ENCODE data around the gene SECISBP2.
A peak's percentile ranks its signal among the peaks of the same experiment; 100 is the strongest.

Gene SECISBP2

GRCh38 chr9:89318123-89319014, at the start of gene SECISBP2 (continued):
- TF ChIP-seq PRDM1 (tag by site-specific recombination; IDR thresholded peaks at IDR 0.05) = no peak
- no peak; the same call in 1 of the 2 replicates for TF ChIP-seq ZNF629 (tag by site-specific recombination; IDR thresholded peaks at IDR 0.05)
- peak; percentile 85 for TF ChIP-seq ZNF423 (tag by site-specific recombination; IDR thresholded peaks at IDR 0.05)
- peak; percentile 58 for TF ChIP-seq ZXDB (tag by site-specific recombination; IDR thresholded peaks at IDR 0.05)
- TF ChIP-seq ZNF10 (tag by site-specific recombination; IDR thresholded peaks at IDR 0.05) = no peak
- TF ChIP-seq KLF10 (tag by site-specific recombination; IDR thresholded peaks at IDR 0.05) = peak; percentile 93
- TF ChIP-seq, protein P1, sequence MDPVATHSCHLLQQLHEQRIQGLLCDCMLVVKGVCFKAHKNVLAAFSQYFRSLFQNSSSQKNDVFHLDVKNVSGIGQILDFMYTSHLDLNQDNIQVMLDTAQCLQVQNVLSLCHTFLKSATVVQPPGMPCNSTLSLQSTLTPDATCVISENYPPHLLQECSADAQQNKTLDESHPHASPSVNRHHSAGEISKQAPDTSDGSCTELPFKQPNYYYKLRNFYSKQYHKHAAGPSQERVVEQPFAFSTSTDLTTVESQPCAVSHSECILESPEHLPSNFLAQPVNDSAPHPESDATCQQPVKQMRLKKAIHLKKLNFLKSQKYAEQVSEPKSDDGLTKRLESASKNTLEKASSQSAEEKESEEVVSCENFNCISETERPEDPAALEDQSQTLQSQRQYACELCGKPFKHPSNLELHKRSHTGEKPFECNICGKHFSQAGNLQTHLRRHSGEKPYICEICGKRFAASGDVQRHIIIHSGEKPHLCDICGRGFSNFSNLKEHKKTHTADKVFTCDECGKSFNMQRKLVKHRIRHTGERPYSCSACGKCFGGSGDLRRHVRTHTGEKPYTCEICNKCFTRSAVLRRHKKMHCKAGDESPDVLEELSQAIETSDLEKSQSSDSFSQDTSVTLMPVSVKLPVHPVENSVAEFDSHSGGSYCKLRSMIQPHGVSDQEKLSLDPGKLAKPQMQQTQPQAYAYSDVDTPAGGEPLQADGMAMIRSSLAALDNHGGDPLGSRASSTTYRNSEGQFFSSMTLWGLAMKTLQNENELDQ (tag by site-specific recombination; IDR thresholded peaks at IDR 0.05; ENCODE audit: low read depth) = no peak
- no peak for TF ChIP-seq ZBTB6 (tag by site-specific recombination; IDR thresholded peaks at IDR 0.05)
- 0 out of 2 replicates have a peak, but pooled peaks have one; percentile 30 for TF ChIP-seq SP7 (tag by site-specific recombination; IDR thresholded peaks at IDR 0.05)
- TF ChIP-seq GLIS1 (tag by site-specific recombination; IDR thresholded peaks at IDR 0.05) = peak; percentile 64
- TF ChIP-seq ZNF292 (tag by site-specific recombination; IDR thresholded peaks at IDR 0.05; ENCODE audit: borderline replicate concordance, low read depth) = no peak
- TF ChIP-seq TRIM28 (IDR thresholded peaks at IDR 0.05; ENCODE audit: borderline replicate concordance, low read length) = no peak; the same call in 1 of the 2 replicates
- TF ChIP-seq ZFP69B (tag by site-specific recombination; IDR thresholded peaks at IDR 0.05) = peak; percentile 25; the same call in 1 of the 2 replicates
- TF ChIP-seq ZEB2 (tag by site-specific recombination; IDR thresholded peaks at IDR 0.05) = peak; percentile 93
- TF ChIP-seq, protein P2, sequence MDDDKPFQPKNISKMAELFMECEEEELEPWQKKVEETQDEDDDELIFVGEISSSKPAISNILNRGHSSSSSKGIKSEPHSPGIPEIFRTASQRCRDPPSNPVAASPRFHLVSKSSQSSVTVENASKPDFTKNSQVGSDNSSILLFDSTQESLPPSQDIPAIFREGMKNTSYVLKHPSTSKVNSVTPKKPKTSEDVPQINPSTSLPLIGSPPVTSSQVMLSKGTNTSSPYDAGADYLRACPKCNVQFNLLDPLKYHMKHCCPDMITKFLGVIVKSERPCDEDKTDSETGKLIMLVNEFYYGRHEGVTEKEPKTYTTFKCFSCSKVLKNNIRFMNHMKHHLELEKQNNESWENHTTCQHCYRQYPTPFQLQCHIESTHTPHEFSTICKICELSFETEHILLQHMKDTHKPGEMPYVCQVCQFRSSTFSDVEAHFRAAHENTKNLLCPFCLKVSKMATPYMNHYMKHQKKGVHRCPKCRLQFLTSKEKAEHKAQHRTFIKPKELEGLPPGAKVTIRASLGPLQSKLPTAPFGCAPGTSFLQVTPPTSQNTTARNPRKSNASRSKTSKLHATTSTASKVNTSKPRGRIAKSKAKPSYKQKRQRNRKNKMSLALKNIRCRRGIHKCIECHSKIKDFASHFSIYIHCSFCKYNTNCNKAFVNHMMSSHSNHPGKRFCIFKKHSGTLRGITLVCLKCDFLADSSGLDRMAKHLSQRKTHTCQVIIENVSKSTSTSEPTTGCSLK (tag by site-specific recombination; IDR thresholded peaks at IDR 0.05) = no peak
- TF ChIP-seq, protein P3, sequence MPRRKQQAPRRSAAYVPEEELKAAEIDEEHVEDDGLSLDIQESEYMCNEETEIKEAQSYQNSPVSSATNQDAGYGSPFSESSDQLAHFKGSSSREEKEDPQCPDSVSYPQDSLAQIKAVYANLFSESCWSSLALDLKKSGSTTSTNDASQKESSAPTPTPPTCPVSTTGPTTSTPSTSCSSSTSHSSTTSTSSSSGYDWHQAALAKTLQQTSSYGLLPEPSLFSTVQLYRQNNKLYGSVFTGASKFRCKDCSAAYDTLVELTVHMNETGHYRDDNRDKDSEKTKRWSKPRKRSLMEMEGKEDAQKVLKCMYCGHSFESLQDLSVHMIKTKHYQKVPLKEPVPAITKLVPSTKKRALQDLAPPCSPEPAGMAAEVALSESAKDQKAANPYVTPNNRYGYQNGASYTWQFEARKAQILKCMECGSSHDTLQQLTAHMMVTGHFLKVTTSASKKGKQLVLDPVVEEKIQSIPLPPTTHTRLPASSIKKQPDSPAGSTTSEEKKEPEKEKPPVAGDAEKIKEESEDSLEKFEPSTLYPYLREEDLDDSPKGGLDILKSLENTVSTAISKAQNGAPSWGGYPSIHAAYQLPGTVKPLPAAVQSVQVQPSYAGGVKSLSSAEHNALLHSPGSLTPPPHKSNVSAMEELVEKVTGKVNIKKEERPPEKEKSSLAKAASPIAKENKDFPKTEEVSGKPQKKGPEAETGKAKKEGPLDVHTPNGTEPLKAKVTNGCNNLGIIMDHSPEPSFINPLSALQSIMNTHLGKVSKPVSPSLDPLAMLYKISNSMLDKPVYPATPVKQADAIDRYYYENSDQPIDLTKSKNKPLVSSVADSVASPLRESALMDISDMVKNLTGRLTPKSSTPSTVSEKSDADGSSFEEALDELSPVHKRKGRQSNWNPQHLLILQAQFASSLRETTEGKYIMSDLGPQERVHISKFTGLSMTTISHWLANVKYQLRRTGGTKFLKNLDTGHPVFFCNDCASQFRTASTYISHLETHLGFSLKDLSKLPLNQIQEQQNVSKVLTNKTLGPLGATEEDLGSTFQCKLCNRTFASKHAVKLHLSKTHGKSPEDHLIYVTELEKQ (tag by site-specific recombination; IDR thresholded peaks at IDR 0.05; ENCODE audit: borderline replicate concordance) = no peak
- TF ChIP-seq ZNF23 (tag by site-specific recombination; IDR thresholded peaks at IDR 0.05; ENCODE audit: borderline replicate concordance) = no peak
- TF ChIP-seq GLIS2 (tag by site-specific recombination; IDR thresholded peaks at IDR 0.05) = peak; percentile 87
- peak; percentile 75 for TF ChIP-seq EGR2 (tag by site-specific recombination; IDR thresholded peaks at IDR 0.05; ENCODE audit: low read depth)
- TF ChIP-seq WT1 (tag by site-specific recombination; IDR thresholded peaks at IDR 0.05) = peak; percentile 30; the same call in 1 of the 2 replicates
- TF ChIP-seq ZNF561 (tag by site-specific recombination; IDR thresholded peaks at IDR 0.05; ENCODE audit: borderline replicate concordance) = 0 out of 2 replicates have a peak, but pooled peaks have one; percentile 32
- TF ChIP-seq PATZ1 (tag by site-specific recombination; IDR thresholded peaks at IDR 0.05) = peak; percentile 84
- TF ChIP-seq ZNF654 (tag by site-specific recombination; IDR thresholded peaks at IDR 0.05; ENCODE audit: low read depth) = peak; percentile 49; the same call in 1 of the 2 replicates
- TF ChIP-seq ZFHX2 (tag by site-specific recombination; conservative IDR thresholded peaks at IDR 0.05) = peak; percentile 90
- peak; percentile 86 for TF ChIP-seq ZBTB8A (tag by site-specific recombination; IDR thresholded peaks at IDR 0.05)
- peak; percentile 88 for TF ChIP-seq IKZF3 (tag by site-specific recombination; IDR thresholded peaks at IDR 0.05)
- TF ChIP-seq KLF9 (tag by site-specific recombination; IDR thresholded peaks at IDR 0.05; ENCODE audit: low read depth) = peak; percentile 62; the same call in 1 of the 2 replicates
- peak; percentile 47; the same call in 1 of the 2 replicates for TF ChIP-seq YY1 (tag by site-specific recombination; IDR thresholded peaks at IDR 0.05)
